Left ventricle myocardium inferior (tissue), 1 donor: Measurements from ENCODE around the gene CRTC1. TPM values are rescaled to one million over a fixed set of nuclear protein-coding genes. Genes with fewer than 3 reads are reported as not detected.

Source experiments
- DNase-seq: peaks from one replicate; pipeline ENCODE4 v3.0.0-alpha.2; 2020
- H3K27ac ChIP-seq: fragments of 200-600 bp; replicated peaks from 2 replicates; pipeline ENCODE4 v1.8.0; 2021
- H3K27me3 ChIP-seq: fragments of 200-600 bp; 2 replicates; pipeline ENCODE4 v1.8.0; 2021; ENCODE audit warnings: low read depth
- H3K36me3 ChIP-seq: fragments of 200-600 bp; 2 replicates; pipeline ENCODE4 v1.8.0; 2021
- H3K4me1 ChIP-seq: fragments of 200-600 bp; 2 replicates; pipeline ENCODE4 v1.8.0; 2021
- H3K4me3 ChIP-seq: fragments of 200-600 bp; 2 replicates; pipeline ENCODE4 v1.8.0; 2021; ENCODE audit warnings: mild to moderate bottlenecking, moderate library complexity
- H3K9me3 ChIP-seq: fragments of 200-600 bp; replicated peaks from 2 replicates; pipeline ENCODE4 v1.8.0; 2021
- CTCF ChIP-seq: fragments of 200-600 bp; IDR thresholded peaks from 2 replicates; pipeline ENCODE4 v1.8.0; 2021; ENCODE audit warnings: antibody characterized with exemption, mild to moderate bottlenecking, borderline replicate concordance
- intact Hi-C: fragments of 100-400 bp; cut with micrococcal nuclease; formaldehyde crosslinking; loops from one replicate; pipeline ENCODE4 v1.11.0; 2022
- total RNA-seq: library from RNA; stranded (reverse); fragmentation: NEBNext Ultra II Directional; extraction: Animal tissue kit (Norgen Biotek cat#: 25700); gene quantifications from one replicate; pipeline ENCODE4 v1.2.1, GENCODE V29; 2021
- donor health status: DM: no; HTN: yes; CAD: no; lungs with severe emphysema.

CRTC1 gene
- total RNA-seq, 1 donor from 2014 or later: 9.7 TPM

DNA sequence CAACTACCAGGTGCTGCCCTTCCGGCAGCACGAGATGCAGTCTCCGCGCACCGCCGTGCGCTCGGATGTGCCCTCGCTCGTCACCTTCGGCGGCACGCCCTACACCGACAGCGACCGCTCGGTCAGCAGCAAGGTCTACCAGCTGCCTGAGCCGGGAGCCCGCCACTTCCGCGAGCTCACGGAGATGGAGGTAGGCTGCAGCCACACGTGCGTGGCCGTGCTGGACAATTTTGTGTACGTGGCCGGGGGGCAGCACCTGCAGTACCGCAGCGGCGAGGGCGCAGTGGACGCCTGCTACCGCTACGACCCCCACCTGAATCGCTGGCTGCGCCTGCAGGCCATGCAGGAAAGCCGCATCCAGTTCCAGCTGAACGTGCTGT, 15.2 kb upstream of the CRTC1 start:
- no peak for TF ChIP-seq CTCF
- no peak overlapping the region for H3K4me3 ChIP-seq
- DNase-seq: no peak
- peaks cover 27% of the 10 kb centered on the region for H3K4me1 ChIP-seq
- intact Hi-C loops: no loop called here
- peaks cover 47% of the 10 kb centered on the region for H3K36me3 ChIP-seq
- H3K27me3 ChIP-seq: no peaks in the 10 kb centered on the region
- H3K27ac ChIP-seq: no peak overlapping the region
- H3K9me3 ChIP-seq: no peaks in the 10 kb centered on the region

DNA sequence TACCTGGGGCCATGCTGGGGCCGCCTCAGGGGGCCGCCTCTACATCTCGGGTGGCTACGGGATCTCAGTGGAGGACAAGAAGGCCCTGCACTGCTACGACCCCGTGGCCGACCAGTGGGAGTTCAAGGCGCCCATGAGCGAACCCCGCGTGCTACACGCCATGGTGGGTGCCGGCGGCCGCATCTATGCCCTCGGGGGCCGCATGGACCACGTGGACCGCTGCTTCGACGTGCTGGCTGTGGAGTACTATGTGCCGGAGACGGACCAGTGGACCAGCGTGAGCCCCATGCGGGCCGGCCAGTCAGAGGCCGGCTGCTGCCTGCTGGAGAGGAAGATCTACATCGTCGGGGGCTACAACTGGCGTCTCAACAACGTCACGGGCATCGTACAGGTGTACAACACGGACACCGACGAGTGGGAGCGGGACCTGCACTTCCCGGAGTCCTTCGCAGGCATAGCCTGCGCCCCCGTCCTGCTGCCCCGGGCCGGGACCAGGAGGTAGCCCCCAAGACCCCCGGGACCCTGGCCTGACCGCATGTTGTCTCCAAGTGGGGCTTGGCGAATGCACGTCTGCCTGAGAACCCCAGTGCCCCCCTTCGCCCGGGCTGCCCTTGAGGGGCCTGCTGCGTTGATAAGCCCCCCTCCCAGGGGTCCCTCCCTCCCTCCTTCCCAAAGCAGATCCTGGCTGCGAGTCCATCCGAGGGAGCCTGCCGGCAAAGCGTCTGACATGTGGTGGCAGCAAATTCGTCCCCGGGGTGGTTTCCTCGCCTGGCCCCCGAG, 14.5 kb upstream of the CRTC1 start:
- Histone ChIP-seq H3K27me3 (no peaks in the 10 kb centered on the region), H3K36me3 (peaks cover 47% of the 10 kb centered on the region), H3K4me1 (peaks cover 27% of the 10 kb centered on the region), H3K4me3 (no peak overlapping the region), H3K9me3 (no peaks in the 10 kb centered on the region), H3K27ac (no peak overlapping the region)
- DNase-seq: no peak
- no peak for TF ChIP-seq CTCF
- intact Hi-C loops: no loop called here

GRCh38 chr19:18669524-18669817, 14.0 kb upstream of the CRTC1 start:
- peaks cover 32% of the 10 kb centered on the region for H3K4me1 ChIP-seq
- no peak for DNase-seq
- no peak overlapping the region for H3K4me3 ChIP-seq
- intact Hi-C loops: no loop called here
- no peak overlapping the region for H3K27ac ChIP-seq
- no peaks in the 10 kb centered on the region for H3K9me3 ChIP-seq
- no peaks in the 10 kb centered on the region for H3K27me3 ChIP-seq
- TF ChIP-seq CTCF: no peak
- H3K36me3 ChIP-seq: peaks cover 44% of the 10 kb centered on the region

GRCh38 chr19:18669883-18670282, 13.6 kb upstream of the CRTC1 start:
- no peaks in the 10 kb centered on the region for H3K9me3 ChIP-seq
- TF ChIP-seq CTCF: no peak
- peaks cover 41% of the 10 kb centered on the region for H3K36me3 ChIP-seq
- no peak for DNase-seq
- H3K27ac ChIP-seq: no peak overlapping the region
- H3K4me3 ChIP-seq: no peak overlapping the region
- peaks cover 36% of the 10 kb centered on the region for H3K4me1 ChIP-seq
- H3K27me3 ChIP-seq: no peaks in the 10 kb centered on the region
- intact Hi-C loops: loop anchor here (5.0 kb wide), 1 partner anchor 78 kb away; no protein-coding TSS in a partner anchor

DNA sequence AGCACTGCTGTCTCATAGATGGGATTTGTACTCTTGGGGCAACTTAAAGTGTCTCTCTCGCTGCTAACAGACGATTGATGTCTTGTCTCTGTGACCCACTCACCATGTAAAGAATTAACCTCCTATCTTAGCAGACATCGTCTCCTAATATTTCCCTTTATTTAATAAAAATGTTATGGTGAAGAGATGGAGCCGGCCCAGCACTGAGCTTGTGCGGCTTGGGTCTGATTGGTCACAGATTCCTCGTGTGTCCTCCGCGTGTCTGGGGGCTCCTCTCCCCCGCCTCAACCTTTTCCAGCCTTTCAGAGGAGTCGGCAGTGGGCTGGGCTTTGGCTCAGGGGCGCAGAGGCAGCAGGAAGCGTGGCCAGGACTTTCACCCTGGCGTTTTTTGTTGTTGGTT, 13.2 kb upstream of the CRTC1 start:
- peaks cover 39% of the 10 kb centered on the region for H3K4me1 ChIP-seq
- no peaks in the 10 kb centered on the region for H3K27me3 ChIP-seq
- intact Hi-C loops: loop anchor here (5.0 kb wide), 1 partner anchor 78 kb away; no protein-coding TSS in a partner anchor

More for the DNA sequence above, 13.2 kb upstream of the CRTC1 start:
- no peak overlapping the region for H3K4me3 ChIP-seq
- H3K27ac ChIP-seq: no peak overlapping the region
- no peak for TF ChIP-seq CTCF
- no peak for DNase-seq
- H3K9me3 ChIP-seq: no peaks in the 10 kb centered on the region
- H3K36me3 ChIP-seq: peaks cover 37% of the 10 kb centered on the region
